ENCODE results near the gene ACVR1B.

ACVR1B gene

GRCh38 chr12:51974646-51975045 lies 23.1 kb downstream of the ACVR1B start:
- no peak overlapping the region for H2AFZ ChIP-seq (ENCODE audit: low read length)
- no peak overlapping the region for H3K4me3 ChIP-seq (ENCODE audit: low read length)
- no peak overlapping the region for H3K9ac ChIP-seq (ENCODE audit: low read length)
- TF ChIP-seq EZH2phosphoT487 (IDR thresholded peaks at IDR 0.05; ENCODE audit: low read length) = no peak
- TF ChIP-seq, protein P1, sequence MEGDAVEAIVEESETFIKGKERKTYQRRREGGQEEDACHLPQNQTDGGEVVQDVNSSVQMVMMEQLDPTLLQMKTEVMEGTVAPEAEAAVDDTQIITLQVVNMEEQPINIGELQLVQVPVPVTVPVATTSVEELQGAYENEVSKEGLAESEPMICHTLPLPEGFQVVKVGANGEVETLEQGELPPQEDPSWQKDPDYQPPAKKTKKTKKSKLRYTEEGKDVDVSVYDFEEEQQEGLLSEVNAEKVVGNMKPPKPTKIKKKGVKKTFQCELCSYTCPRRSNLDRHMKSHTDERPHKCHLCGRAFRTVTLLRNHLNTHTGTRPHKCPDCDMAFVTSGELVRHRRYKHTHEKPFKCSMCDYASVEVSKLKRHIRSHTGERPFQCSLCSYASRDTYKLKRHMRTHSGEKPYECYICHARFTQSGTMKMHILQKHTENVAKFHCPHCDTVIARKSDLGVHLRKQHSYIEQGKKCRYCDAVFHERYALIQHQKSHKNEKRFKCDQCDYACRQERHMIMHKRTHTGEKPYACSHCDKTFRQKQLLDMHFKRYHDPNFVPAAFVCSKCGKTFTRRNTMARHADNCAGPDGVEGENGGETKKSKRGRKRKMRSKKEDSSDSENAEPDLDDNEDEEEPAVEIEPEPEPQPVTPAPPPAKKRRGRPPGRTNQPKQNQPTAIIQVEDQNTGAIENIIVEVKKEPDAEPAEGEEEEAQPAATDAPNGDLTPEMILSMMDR (IDR thresholded peaks at IDR 0.05; ENCODE audit: low read length) = no peak
- TF ChIP-seq EZH2 (optimal IDR thresholded peaks at IDR 0.05; ENCODE audit: low read depth, low read length) = no peak
- no peaks in the 10 kb centered on the region for H4K20me1 ChIP-seq (ENCODE audit: insufficient read depth, low read length)
- H3K9me2 ChIP-seq (replicated peaks; ENCODE audit: insufficient read depth, low read length) = no peaks in the 10 kb centered on the region
- no peak overlapping the region for H3K27ac ChIP-seq (ENCODE audit: low read length)
- no peaks in the 10 kb centered on the region for H3K79me2 ChIP-seq (ENCODE audit: low read length)
- DNase-seq = no peak
- H3K4me1 ChIP-seq (ENCODE audit: low read length) = peaks cover 17% of the 10 kb centered on the region
- peaks cover 18% of the 10 kb centered on the region; the same call in 1 of the 2 replicates for H3K27me3 ChIP-seq (replicated peaks; ENCODE audit: insufficient read depth, low read length)
- H3K36me3 ChIP-seq (replicated peaks; ENCODE audit: insufficient read depth, low read length) = no peaks in the 10 kb centered on the region
- no peak overlapping the region for H3K4me2 ChIP-seq (ENCODE audit: low read depth, low read length)
- H3K9me3 ChIP-seq (replicated peaks; ENCODE audit: insufficient read depth, low read length) = no peaks in the 10 kb centered on the region
- H3F3A ChIP-seq (ENCODE audit: insufficient read depth, low read length) = peaks cover 4% of the 10 kb centered on the region

GRCh38 chr12:51975196-51975595 lies 23.7 kb downstream of the ACVR1B start:
- Histone ChIP-seq H3F3A (ENCODE audit: insufficient read depth, low read length) (peaks cover 4% of the 10 kb centered on the region), H3K4me1 (ENCODE audit: low read length) (peaks cover 17% of the 10 kb centered on the region), H3K27ac (ENCODE audit: low read length) (no peak overlapping the region), H3K9me2 (replicated peaks; ENCODE audit: insufficient read depth, low read length) (no peaks in the 10 kb centered on the region), H4K20me1 (ENCODE audit: insufficient read depth, low read length) (no peaks in the 10 kb centered on the region), H3K9me3 (replicated peaks; ENCODE audit: insufficient read depth, low read length) (no peaks in the 10 kb centered on the region), H3K27me3 (replicated peaks; ENCODE audit: insufficient read depth, low read length) (peaks cover 16% of the 10 kb centered on the region; the same call in 1 of the 2 replicates), H3K79me2 (ENCODE audit: low read length) (no peaks in the 10 kb centered on the region), H3K4me2 (ENCODE audit: low read depth, low read length) (no peak overlapping the region), H2AFZ (ENCODE audit: low read length) (no peak overlapping the region), H3K4me3 (ENCODE audit: low read length) (no peak overlapping the region), H3K36me3 (replicated peaks; ENCODE audit: insufficient read depth, low read length) (no peaks in the 10 kb centered on the region), H3K9ac (ENCODE audit: low read length) (no peak overlapping the region)
- TF ChIP-seq EZH2 (optimal IDR thresholded peaks at IDR 0.05; ENCODE audit: low read depth, low read length) (no peak), EZH2phosphoT487 (IDR thresholded peaks at IDR 0.05; ENCODE audit: low read length) (no peak)
- TF ChIP-seq, protein P1 (IDR thresholded peaks at IDR 0.05; ENCODE audit: low read length) = no peak
- DNase-seq = no peak

GRCh38 chr12:51976376-51977160 lies 25.1 kb downstream of the ACVR1B start:
- no peaks in the 10 kb centered on the region for H3K36me3 ChIP-seq (replicated peaks; ENCODE audit: insufficient read depth, low read length)
- H3K4me3 ChIP-seq (ENCODE audit: low read length) = no peak overlapping the region
- H3K4me2 ChIP-seq (ENCODE audit: low read depth, low read length) = no peak overlapping the region
- peaks cover 8% of the 10 kb centered on the region for H3K4me1 ChIP-seq (ENCODE audit: low read length)
- peaks cover 1% of the 10 kb centered on the region for H3F3A ChIP-seq (ENCODE audit: insufficient read depth, low read length)
- H3K9me2 ChIP-seq (replicated peaks; ENCODE audit: insufficient read depth, low read length) = no peaks in the 10 kb centered on the region
- no peak overlapping the region for H2AFZ ChIP-seq (ENCODE audit: low read length)
- no peak for DNase-seq
- no peaks in the 10 kb centered on the region for H4K20me1 ChIP-seq (ENCODE audit: insufficient read depth, low read length)
- no peak overlapping the region for H3K27ac ChIP-seq (ENCODE audit: low read length)
- H3K9ac ChIP-seq (ENCODE audit: low read length) = no peak overlapping the region
- H3K27me3 ChIP-seq (replicated peaks; ENCODE audit: insufficient read depth, low read length) = peaks cover 16% of the 10 kb centered on the region; the same call in 1 of the 2 replicates
- no peak for TF ChIP-seq EZH2phosphoT487 (IDR thresholded peaks at IDR 0.05; ENCODE audit: low read length)
- TF ChIP-seq, protein P1 (IDR thresholded peaks at IDR 0.05; ENCODE audit: low read length) = no peak
- TF ChIP-seq EZH2 (optimal IDR thresholded peaks at IDR 0.05; ENCODE audit: low read depth, low read length) = no peak
- H3K9me3 ChIP-seq (replicated peaks; ENCODE audit: insufficient read depth, low read length) = no peaks in the 10 kb centered on the region
- no peaks in the 10 kb centered on the region for H3K79me2 ChIP-seq (ENCODE audit: low read length)

Measured in MM.1S (cell line).